Psoas muscle (tissue), 8 donors: ENCODE measurements around the gene S100A16. TPM values are rescaled to one million over a fixed set of nuclear protein-coding genes. Genes with fewer than 3 reads are reported as not detected.

Experiments
- ATAC-seq, 4 donors: fragments of 200-7000 bp; cut with Tn5 transposase; one replicate each; pipeline ENCODE4 v1.9.1; 2020; ENCODE audit warnings: moderate library complexity in 3 of 4, mild to moderate bottlenecking in 2 of 4
- DNase-seq, 2 donors: peaks; one replicate each; pipeline ENCODE4 v3.0.0-alpha.2; 2020
- H3K27ac ChIP-seq: fragments of 200-600 bp; one replicate; pipeline ENCODE4 v1.8.0; 2022
- H3K27me3 ChIP-seq, 3 donors: fragments of 200-600 bp in 1 of 3; one replicate each; pipeline versions ENCODE4 v1.6.1 to v1.8.0; 2013 to 2022; ENCODE audit warnings: low read length in 2 of 3, mild to moderate bottlenecking in 2 of 3, moderate library complexity in 1 of 3; ENCODE audit not compliant: insufficient read depth in 3 of 3
- H3K36me3 ChIP-seq, 2 donors: fragments of 200-600 bp in 1 of 2; one replicate each; pipeline versions ENCODE4 v1.6.1 to v1.8.0; 2013 to 2022; ENCODE audit warnings: low read depth in 1 of 2, mild to moderate bottlenecking in 1 of 2, moderate library complexity in 1 of 2; ENCODE audit not compliant: insufficient read depth in 1 of 2
- H3K4me1 ChIP-seq: fragments of 200-600 bp; one replicate; pipeline ENCODE4 v1.8.0; 2022
- H3K4me3 ChIP-seq: fragments of 200-600 bp; one replicate; pipeline ENCODE4 v1.8.0; 2022; ENCODE audit warnings: mild to moderate bottlenecking
- H3K9me3 ChIP-seq: fragments of 200-600 bp; one replicate; pipeline ENCODE4 v1.8.0; 2022
- CTCF ChIP-seq: fragments of 200-600 bp; IDR thresholded peaks from one replicate; pipeline ENCODE4 v1.8.0; 2022; ENCODE audit warnings: antibody characterized with exemption
- WGBS, 3 donors: extraction: QIAGEN DNeasy Blood & Tissue Kit; methylation state at CpG; one replicate each; pipeline versions ENCODE4 v1.1.6 to v1.1.7; 2013; 5-methylcytosine and 5-hydroxymethylcytosine counted together
- intact Hi-C, 2 donors: fragments of 100-400 bp; cut with DNase I; formaldehyde crosslinking; loops; one replicate each; pipeline versions ENCODE4 v1.11.0 to v1.14.2; 2022
- polyA plus RNA-seq, 3 donors: library from polyadenylated mRNA; stranded (reverse); fragments of 200-250 nt; gene quantifications; one replicate each; pipeline ENCODE4 v1.2.3, GENCODE V29; 2013
- total RNA-seq, 4 donors: library from RNA; stranded (reverse); fragmentation: NEBNext Ultra II Directional in 2 of 4; extraction: Animal tissue kit (Norgen Biotek cat#: 25700) in 2 of 4; gene quantifications; one replicate each; pipeline versions ENCODE4 v1.2.1 to v1.2.4, GENCODE V29; 2021 to 2023
- donor health status: healthy with polysubstance abuse.
- donor health status: DM: no; HTN: no; CAD: no; lungs with moderate emphysema.
- donor health status: Bipolar disorder and iron deficiency.
- donor health status: healthy.
- donor health status: DM: yes; HTN: yes; CAD: no.
- donor health status: DM: no; HTN: no; CAD: no.
- donor health status: DM: no; HTN: no; CAD: no.
- donor health status: DM: yes; HTN: yes; CAD: no.

S100A16 gene
- total and polyA plus RNA-seq, 7 donors = 23.3 to 251 (median 38.1) TPM

GRCh38 chr1:153647346-153647714 is 34.4 kb upstream of the S100A16 start:
- Histone ChIP-seq H3K4me1 (peaks cover 50% of the 10 kb centered on the region), H3K27ac (peak overlapping the region; percentile 43), H3K4me3 (no peak overlapping the region), H3K9me3 (no peaks in the 10 kb centered on the region), H3K27me3 (no peaks in the 10 kb centered on the region), H3K36me3 (peaks cover 13 to 45% of the 10 kb centered on the region in 2 donors)
- no peak for DNase-seq
- 23 to 66% (median 43%) methylated on average over 2 of the region's 2 CpGs for WGBS, 3 donors
- ATAC-seq = peak in 3 of 4 donors; percentile 22 to 32 (median 31)
- TF ChIP-seq CTCF = no peak
- intact Hi-C loops = no loop called here

- peaks cover 17 to 50% of the 10 kb centered on the region in 2 donors for H3K36me3 ChIP-seq
- H3K27me3 ChIP-seq = no peaks in the 10 kb centered on the region
Measured at GRCh38 chr1:153646672-153647345, 33.9 kb upstream of the S100A16 start.

GRCh38 chr1:153643816-153644215 is 30.9 kb upstream of the S100A16 start:
- Histone ChIP-seq H3K9me3 (no peaks in the 10 kb centered on the region), H3K27me3 (no peaks in the 10 kb centered on the region), H3K36me3 (peaks cover 26 to 80% of the 10 kb centered on the region in 2 donors), H3K27ac (peak overlapping the region; percentile 100), H3K4me3 (no peak overlapping the region), H3K4me1 (peaks cover 68% of the 10 kb centered on the region)
- ATAC-seq (no peak), DNase-seq (no peak)
- TF ChIP-seq CTCF = no peak
- intact Hi-C loops = no loop called here

More at GRCh38 chr1:153646672-153647345, 33.9 kb upstream of the S100A16 start:
- peak overlapping the region; percentile 43 for H3K27ac ChIP-seq
- 68 to 84% (median 74%) methylated on average over 5 of the region's 5 CpGs for WGBS, 3 donors
- H3K9me3 ChIP-seq = no peaks in the 10 kb centered on the region
- intact Hi-C loops = no loop called here
- H3K4me3 ChIP-seq = no peak overlapping the region
- no peak for TF ChIP-seq CTCF
- peaks cover 55% of the 10 kb centered on the region for H3K4me1 ChIP-seq
- ATAC-seq (peak in 1 of 4 donors; percentile 0), DNase-seq (no peak)

- Histone ChIP-seq H3K4me1 (peaks cover 70% of the 10 kb centered on the region), H3K27ac (peak overlapping the region; percentile 100), H3K4me3 (no peak overlapping the region), H3K9me3 (no peaks in the 10 kb centered on the region), H3K36me3 (peaks cover 29 to 87% of the 10 kb centered on the region in 2 donors), H3K27me3 (no peaks in the 10 kb centered on the region)
- ATAC-seq (no peak), DNase-seq (no peak)
- 88 to 90% (median 88%) methylated on average over 11 of the region's 11 CpGs for WGBS, 3 donors
- intact Hi-C loops = no loop called here
- no peak for TF ChIP-seq CTCF
Measured at GRCh38 chr1:153643100-153643499, 30.2 kb upstream of the S100A16 start.

- H3K27ac ChIP-seq = peak overlapping the region; percentile 100
- intact Hi-C loops = no loop called here
- ATAC-seq (no peak), DNase-seq (no peak)
- H3K27me3 ChIP-seq = no peaks in the 10 kb centered on the region
- peak overlapping the region; percentile 4 for H3K4me3 ChIP-seq
- WGBS, 3 donors = 71 to 85% (median 72%) methylated on average over 11 of the region's 11 CpGs
- TF ChIP-seq CTCF = no peak
- peaks cover 31 to 97% of the 10 kb centered on the region in 2 donors for H3K36me3 ChIP-seq
- H3K9me3 ChIP-seq = no peaks in the 10 kb centered on the region
- H3K4me1 ChIP-seq = peaks cover 72% of the 10 kb centered on the region
Measured at GRCh38 chr1:153642161-153642560, 29.2 kb upstream of the S100A16 start.
